Activated CD4-positive, alpha-beta T cell treated with anti-CD3 and anti-CD28 coated beads, Interleukin-2, amount 50 U/mL, for 48 hours (primary cell): ENCODE results near the gene PRODH.
"Not testable (repeated sequence)": the region's sequence is repeated elsewhere in the genome, so short reads cannot be mapped to it uniquely, and the experiment has no call there.

ENCODE experiments used
- DNase-seq, 2 experiments: peaks; one replicate each; pipeline ENCODE4 v3.0.0-alpha.2; 2020

PRODH gene, protein sequence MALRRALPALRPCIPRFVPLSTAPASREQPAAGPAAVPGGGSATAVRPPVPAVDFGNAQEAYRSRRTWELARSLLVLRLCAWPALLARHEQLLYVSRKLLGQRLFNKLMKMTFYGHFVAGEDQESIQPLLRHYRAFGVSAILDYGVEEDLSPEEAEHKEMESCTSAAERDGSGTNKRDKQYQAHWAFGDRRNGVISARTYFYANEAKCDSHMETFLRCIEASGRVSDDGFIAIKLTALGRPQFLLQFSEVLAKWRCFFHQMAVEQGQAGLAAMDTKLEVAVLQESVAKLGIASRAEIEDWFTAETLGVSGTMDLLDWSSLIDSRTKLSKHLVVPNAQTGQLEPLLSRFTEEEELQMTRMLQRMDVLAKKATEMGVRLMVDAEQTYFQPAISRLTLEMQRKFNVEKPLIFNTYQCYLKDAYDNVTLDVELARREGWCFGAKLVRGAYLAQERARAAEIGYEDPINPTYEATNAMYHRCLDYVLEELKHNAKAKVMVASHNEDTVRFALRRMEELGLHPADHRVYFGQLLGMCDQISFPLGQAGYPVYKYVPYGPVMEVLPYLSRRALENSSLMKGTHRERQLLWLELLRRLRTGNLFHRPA

DNA sequence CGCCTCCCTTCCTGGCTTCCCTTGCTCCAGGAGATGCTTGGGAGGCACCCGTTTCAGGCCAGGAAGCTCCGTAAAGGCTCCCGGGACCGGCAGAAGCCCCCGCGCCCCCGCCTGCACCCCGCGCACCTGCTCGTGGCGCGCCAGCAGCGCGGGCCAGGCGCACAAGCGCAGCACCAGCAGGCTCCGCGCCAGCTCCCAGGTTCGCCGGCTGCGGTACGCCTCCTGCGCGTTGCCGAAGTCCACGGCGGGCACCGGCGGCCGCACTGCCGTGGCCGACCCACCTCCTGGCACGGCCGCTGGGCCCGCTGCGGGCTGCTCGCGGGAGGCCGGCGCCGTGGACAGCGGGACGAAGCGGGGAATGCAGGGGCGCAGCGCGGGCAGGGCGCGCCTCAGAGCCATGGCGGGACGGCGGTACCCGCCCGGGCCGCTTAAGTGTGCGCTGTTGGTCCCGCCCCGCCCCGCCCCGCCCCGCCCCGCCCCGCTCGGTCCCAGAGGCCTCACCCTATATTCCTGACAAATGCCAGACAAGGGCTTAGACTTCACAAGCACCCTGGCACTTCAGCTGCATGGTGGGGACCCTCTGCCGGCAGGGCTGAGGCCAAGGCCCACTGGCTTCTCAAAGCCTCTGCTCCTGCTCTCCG is at the start of gene PRODH:
PRODH (minus strand) TSS at position 405 of the 641 bp plus-strand sequence; CDS start at position 399, 6 bp downstream.
- DNase-seq, result no peak

DNA sequence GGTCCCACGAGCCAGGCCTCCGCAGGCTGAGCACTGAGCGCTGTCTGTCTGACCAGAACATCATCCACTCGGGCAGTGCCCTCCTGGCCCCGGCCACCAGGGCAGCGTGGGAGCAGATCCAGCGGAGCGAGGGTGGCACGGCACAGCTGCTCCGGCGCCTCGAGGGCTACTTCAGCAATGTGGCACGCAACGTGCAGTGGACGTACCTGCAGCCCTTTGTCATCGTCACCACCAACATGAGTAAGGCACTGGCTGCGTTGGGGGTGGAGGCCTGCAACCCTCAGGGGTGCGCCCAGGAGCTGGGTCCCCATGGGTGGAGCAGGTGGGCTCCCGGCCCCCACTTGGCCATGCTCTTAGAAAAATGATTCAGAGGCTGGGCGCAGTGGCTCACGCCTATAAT is 49.7 kb upstream of the PRODH start:
- DNase-seq, result no peak

DNA sequence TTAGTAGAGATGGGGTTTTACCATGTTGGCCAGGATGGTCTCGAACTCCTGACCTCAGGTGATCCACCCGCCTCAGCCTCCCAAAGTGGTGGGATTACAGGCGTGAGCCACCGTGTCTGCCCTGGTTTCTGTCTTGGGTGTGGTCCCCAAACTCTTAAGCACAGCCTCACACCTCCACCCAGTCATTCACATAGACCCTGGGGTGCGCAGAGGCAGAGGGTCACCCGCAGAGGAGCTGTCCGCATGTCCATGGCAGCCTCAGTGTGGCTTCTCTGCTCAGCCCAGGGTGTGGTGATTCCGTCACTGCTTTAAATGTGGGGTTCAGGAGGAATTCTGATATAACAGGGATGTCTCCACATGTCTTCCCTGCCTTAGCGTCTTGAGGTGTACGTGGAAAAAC is 48.5 kb upstream of the PRODH start:
- DNase-seq, result no peak

DNA sequence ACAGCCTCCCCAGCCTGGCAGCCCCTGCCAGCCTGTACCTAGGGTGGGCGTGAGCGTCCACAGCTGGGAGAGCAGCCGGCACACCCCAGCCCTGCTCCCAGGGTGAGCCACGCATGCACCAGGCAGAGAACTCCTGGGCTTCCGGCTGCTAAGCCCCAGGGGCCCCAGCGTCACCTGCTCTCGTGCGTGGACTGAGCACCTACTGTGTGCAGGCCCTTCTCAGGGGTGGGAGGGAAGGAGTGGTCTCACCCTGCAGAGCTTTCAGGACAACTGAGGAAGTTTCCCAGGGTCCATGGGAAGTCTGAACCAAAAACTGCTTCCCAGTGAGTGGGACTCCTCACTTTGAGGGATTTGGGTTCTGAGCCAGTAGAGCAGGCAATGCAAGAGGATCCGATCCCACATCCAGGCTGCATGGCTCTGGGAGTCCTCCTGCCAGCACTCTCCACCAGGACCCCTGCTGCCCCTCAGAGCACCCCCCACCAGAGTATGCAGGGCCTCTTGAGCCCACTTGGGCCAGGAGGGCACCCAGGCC is 47.1 kb upstream of the PRODH start:
- no peak for DNase-seq

DNA sequence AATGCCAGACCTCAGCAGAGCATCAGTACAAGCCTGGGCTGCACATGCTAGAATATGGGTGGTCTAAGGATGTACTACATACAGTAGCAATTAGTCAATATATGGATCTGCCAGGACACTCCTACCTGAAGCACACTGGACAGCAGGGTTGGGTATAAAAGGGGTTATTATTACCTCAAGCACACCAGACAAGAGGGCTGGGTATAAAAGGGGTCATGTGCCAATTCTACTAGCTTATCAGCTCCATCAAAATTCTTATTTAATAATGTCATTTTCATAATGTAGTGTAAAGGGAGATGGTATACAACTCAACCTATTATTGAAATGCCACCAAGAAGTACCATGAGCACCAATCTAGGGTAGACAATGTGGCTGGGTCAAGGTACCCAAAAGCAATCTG is 44.7 kb upstream of the PRODH start:
- no peak for DNase-seq

DNA sequence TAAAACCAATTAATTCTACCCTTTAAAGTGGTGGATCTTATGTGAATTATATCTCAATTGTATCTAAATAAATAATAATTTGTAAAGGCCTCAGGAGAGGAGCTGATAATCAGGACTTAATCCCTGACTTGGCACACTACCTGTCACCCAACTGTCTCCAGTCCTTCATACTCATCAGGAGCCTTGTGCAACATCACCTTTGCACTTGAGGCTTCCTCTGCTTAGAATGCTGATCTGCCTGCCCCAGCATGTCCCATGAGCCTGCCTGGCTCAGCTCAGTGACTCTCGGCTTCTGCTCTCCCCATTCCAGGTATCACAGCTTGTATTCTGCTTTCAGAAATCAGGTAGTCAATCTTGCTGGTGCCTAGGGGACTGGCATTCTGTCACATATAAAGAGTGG is 43.9 kb upstream of the PRODH start:
- DNase-seq, result no peak

DNA sequence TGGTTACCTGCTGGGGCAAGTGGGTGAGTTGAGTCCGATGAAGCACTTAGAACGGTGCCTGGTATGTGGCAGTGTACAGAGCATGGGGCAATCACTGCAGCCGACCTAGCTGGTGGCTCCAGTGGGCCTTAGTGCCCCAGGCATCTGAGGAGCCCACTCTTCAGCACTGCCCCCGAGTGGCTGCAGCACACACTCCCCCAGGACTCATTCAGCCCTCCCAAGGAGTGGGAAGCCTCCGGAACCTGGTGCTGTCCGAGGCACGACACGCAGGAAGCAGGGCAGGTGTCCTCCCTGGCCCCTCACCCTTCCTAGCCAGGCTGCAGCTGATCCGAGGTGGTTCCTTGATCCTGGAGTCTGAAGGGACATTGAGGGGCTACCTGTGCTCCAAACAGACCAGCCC is 42.4 kb upstream of the PRODH start:
- no peak for DNase-seq

DNA sequence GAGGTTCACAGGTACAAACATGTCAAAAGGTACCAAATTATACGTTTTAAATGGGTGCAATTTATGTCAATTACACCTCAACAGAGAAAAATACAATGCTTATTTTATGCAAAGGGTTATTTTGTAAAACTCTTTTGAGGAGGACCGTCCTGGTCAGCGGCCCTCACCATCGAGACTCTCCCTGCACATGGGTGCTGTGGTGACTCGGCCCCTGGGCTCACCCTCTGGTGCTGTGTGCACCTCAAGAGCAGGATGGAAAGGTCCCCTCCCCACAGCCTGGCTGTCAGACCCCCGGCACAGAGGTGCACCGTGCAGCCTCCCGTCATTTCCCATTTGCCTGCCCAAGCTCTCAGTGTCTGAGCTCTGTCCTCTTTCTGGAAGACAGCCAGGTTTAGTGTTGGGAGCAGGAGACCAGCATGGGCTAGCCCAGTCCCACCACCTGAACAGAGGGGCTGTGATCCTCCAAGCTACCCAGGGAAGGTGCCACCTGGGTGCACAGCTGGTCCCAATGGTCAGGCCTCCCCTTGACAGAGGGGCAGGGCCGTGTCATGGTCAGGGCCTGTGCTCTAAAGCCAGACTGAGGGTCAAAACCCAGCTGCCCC is 41.8 kb upstream of the PRODH start:
- DNase-seq, result no peak

DNA sequence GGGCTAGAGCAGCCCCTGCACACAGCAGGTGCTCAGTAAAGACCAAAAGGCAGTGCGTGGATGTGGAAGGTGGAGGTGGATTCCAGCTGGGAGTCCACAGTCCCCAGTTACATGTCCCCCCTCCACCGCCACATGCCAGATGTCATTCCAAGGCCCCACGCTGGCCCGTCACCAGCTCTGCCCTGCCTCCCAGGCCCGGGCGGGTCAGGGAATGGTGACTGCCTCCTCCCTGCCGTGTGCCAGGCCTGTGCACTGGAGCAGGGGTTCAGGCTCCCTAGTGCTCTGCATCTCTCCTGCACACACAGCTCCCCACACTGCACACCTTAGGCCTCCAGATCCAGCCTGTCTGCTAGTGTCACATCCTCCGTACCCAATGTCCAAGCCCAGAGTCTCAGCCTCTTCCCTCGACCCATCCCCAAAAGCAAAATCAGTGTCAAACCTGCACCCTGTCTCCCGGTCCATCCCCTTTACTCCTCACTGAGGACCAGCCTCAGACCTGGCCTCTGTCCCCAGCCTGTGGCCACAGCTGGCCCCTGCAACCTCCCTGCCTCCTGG is 40.2 kb upstream of the PRODH start:
- DNase-seq, result no peak

DNA sequence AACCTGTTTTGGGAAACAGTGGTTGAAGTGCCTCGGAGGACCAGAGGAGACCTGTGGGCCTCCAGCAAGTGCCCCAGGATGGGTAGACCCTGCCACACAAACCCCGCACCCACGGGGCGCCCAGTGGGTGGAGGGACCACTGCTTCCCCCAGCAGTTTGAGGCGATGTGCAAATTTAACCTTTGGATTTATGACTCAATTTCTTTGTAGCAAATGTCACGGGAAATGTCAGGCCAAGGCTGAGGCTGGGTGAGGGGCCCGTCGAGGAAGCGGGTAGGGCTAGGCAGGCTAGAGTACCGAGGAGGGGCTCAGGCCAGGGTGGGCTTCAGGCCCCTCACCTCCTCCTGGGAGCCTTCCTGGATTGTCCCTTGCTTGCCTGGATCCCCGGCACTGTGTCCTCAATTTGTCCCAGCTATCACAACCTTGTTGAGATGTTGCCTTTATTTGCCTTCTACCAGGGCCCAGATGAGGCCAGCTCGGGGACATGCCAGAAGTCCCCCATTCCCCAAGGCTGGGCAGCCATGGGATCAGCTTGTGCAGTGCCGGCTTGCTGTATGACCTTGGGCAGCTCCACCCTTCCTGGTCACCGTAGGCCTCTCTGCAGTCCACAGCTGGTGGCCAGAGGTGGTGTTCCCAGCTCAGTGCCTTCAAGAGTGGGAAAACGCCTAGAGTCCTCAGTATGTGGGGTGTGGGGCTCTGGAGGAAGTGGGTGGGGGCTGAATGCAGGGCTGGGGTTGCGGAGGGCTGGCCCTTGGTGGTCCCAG is 39.5 kb upstream of the PRODH start:
- no peak for DNase-seq

DNA sequence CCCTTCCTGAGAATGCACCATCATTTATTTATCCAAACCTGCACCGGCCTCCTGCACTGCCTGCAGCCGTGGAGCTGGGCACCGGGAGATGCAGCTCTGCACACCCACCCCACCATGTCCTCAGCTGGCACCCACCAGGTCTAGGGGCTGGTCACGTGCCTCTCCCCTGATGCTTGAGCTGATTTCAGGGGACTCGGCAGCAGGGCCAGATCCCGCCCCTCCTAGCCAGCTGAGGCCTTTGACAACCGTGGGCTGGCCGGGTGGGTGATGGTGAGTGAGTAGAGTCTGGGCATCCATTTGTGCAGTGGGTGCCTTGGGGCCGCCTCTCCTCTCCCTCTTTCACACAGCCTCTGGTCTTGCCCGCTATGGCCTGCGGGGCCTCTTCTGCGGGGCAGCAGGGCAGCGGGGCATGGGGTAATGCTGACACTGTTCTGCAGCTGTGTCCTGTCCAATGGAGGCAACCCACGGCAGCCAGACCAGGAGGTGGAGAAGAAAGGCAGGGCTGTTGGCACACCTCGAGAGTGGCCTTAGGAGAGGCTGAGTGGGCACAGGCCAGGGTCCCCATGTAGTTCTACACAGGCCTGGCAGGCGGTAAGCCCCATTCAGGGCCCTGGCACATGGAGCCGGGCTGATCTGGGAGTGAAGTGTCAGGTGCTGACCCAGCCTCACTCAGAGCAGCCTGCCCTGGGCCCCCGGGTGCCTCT is 38.5 kb upstream of the PRODH start:
- DNase-seq, result no peak

DNA sequence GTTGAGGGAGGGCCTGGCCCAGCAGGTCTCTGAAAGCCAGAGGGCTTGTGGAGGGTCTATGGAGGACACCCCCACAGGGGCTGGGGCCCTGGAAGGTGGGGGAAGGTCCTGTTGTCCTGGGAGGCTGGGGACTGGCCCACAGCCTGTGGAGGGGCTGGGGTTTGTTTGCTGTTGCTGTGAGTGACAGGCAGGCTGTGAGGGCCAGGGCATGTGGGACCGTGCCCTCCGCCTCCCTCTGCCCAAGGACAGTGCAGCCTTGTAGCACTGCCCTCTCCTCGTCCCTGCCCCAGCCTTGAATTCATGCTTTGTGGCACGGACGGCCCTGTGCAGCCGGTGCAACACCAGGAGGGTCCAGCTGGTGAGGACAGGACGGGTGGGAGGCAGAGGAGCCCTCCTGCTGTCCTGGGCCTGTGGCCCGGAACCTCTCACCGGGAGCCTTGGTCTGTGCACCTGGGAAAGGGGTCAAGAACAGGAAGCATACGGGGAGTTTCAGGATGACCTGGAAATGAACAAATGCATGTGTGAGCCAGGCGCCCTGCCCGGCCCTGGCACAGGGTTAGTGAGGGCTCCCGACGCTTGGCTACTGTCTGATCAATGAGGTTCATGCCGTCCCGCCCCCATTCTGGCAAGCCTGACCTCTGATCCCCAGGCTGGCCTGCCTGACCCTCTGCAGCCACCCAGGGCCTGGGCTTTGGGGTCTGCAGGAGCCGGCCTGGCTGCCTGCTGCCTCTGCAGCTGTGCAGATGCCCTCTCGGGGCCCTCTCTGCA is 37.4 kb upstream of the PRODH start:
- DNase-seq, result no peak

DNA sequence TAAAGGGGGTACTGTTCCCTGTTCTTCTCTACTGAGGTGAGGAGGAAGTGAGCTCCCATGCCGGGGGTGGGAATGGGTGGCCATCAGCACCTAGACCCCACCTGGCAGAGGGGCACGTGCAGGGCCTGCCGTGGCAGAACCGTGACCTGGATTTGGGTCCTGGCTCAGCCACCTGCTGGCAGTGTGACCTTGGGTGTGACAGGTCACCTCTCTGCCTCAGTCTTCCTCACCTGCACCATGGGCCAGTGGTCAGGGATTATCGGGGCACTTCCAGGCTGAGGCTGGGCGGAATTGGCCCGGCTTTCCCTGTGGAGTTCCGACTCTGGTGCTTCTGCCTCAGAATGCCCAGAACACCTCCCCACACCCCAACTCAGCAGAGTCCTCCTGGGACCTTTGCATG is 36.5 kb upstream of the PRODH start:
- DNase-seq, result not testable (repeated sequence)

DNA sequence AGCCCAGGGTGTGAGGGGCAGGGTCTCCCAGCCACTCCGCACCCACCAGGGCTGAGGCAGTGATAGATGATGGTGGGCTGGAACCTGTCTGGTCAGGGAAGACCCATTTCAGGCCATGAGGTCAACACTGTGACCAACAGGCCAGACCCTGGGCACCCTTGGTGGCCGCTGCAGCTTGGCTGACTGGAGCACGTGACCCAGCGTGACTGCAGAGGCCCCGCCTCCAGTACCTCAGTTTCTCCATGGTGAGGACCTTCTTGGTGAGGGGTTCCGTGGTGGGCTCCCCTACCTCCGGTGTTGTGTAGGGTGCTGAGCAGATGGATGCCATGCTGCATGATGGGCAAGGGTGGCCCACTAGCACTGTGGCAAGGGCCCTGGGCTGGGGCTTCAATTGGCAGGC is 35.9 kb upstream of the PRODH start:
- DNase-seq, result not testable (repeated sequence)

DNA sequence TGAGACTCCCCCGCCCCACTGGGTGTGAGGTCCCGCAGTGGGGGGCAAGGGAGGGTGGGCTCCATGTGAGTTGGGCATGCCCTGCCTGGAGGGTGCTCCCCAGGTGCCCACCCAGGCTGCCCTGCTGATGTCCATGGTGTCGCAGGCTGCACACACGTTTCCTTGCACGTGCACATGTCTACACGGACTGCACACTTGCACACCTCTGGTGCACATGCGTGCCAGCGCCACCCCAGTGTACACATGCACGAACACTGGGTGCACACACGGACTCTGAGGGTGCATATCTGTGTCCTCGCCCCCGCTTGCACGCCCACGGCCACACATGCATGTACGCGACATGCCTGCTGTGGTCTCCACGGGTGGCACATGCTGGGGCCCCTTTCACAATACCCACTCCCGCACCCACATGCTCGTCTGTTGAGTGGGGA is 35.2 kb upstream of the PRODH start:
- DNase-seq, result no peak

DNA sequence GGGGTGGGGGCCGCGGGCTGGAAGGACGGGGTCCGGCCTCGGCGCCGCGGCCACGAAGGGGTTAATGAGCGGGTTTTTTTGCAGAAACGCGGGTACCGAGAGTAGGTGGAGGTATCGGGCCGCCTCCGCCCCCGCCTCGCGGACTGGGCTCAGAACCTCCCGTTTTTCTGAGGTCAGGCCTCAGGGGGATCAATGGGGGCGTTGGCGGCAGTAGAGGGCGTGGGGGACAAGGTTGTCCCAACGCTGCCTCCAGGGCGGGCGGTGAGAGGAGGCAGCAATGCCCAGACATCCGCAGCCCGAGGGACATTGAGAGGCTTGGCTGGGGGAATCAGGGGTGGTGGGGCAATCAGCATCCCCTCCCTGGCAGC is 34.8 kb upstream of the PRODH start:
- DNase-seq, result no peak

DNA sequence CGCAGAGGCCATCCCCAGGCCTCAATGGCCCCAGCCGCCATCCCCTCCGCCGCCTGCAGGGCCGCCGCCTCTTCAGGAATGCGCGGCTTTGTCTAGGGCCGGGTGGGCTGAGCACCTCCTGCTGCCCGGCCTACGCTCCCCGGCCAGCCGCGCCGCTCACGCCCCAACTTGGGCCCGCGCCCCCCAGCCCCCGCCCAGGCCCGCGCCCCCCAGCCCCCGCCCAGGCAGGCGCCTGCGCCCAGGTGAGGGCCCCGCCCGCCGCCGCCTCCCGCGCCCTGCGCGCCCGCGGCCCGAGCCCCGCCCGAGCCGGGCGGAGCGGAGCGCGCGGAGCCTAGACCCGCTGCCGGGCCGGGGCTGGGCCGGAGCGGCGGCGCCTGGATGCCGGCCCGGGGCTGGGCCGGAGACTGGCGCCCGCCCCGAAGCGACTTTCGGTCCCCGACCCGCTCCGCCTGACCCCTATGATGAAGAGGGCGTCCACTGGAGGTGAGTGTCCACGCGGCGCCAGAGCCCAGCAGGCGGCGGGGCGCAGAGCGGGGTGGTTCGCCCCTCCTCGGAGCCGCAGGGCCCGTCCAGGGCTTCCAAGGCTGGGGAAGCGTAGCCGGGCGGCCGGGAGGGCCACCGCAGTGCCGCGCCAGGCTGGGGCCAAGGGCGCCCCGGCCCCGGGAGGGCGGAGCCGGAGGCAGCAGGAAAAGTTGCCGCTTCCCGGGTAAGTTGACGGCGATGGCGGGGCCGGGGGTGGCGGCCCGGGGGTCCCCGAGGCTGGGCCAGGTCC is 34.3 kb upstream of the PRODH start:
- peak; percentile 13 to 19 for DNase-seq

DNA sequence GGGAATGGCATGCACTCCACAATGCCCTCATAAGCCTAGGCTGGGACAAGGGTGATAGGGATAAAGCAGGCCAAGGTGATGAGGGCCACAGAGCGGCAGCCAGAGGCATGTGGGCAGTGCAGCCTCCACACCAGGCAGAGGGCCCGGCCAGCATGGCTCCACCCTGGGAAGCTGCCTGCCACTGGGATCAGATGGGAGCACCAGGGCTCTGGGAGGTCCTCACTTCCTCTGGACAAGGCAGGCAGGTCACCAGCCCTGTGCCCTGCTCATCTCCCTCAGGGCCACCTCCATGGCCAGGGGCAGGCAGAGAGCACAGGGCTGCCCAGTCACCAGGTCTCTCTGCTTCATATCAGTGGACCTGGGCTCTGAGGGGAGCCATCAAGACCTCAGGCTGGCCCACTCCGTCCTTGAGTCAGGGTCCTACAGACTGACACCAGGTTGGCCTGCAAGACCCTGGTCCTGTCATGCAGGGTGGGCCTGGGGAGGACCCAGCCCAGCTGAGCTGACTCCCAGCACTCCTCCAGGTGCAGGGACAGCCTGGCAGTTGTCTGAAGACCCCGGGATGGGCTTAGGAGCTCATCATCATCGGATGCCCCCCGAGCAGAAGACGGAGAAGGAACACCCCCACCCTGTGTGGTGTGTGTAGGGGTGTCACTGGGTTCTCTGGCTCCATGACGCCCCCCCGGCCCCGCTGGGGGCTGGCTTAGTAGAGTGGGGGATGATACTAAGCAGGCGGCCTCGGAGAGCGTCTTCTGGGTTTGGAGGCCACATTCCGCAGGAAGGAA is 33.3 kb upstream of the PRODH start:
- DNase-seq, result not testable (repeated sequence)
